Measurements from ENCODE around the gene IRF8.
A peak's percentile ranks its signal among the peaks of the same experiment; 100 is the strongest.
"Not testable (repeated sequence)": the region's sequence is repeated elsewhere in the genome, so short reads cannot be mapped to it uniquely, and the experiment has no call there.

The IRF8 gene

GRCh38 chr16:85898521-85899442 lies at the start of gene IRF8:
TSS of gene IRF8 (plus strand) at chr16:85899162. CDS start at chr16:85903016, 3,854 bp downstream.
- no peaks in the 10 kb centered on the region for H3K9me3 ChIP-seq (ENCODE audit: control insufficient read depth in 1 of 2, low read length in 2 of 2)
- H3K36me3 ChIP-seq (ENCODE audit: control insufficient read depth in 1 of 2, insufficient read depth in 2 of 2, low read length in 2 of 2), result peaks cover 0 to 6% of the 10 kb centered on the region in 2 donors

GRCh38 chr16:85849388-85849787 lies 49.6 kb upstream of the IRF8 start:
- peaks cover 0 to 11% of the 10 kb centered on the region in 2 donors for H3K4me1 ChIP-seq (ENCODE audit: control insufficient read depth in 1 of 2, insufficient read depth in 2 of 2, low read length in 2 of 2)
- no peak overlapping the region for H3K27ac ChIP-seq (ENCODE audit: low read length)
- no peaks in the 10 kb centered on the region for H3K36me3 ChIP-seq (ENCODE audit: control insufficient read depth in 1 of 2, insufficient read depth in 2 of 2, low read length in 2 of 2)
- H3K27me3 ChIP-seq (ENCODE audit: low read depth, low read length), result no peaks in the 10 kb centered on the region
- H3K9me3 ChIP-seq (ENCODE audit: control insufficient read depth in 1 of 2, low read length in 2 of 2), result no peaks in the 10 kb centered on the region
- no peak overlapping the region for H3K4me3 ChIP-seq (ENCODE audit: low read depth in 1 of 2, low read length in 2 of 2)

More at GRCh38 chr16:85898521-85899442, at the start of gene IRF8:
- Histone ChIP-seq H3K27me3 (ENCODE audit: low read depth, low read length) (no peaks in the 10 kb centered on the region), H3K27ac (ENCODE audit: low read length) (peak within 1 kb of the TSS; percentile 91), H3K4me1 (ENCODE audit: control insufficient read depth in 1 of 2, insufficient read depth in 2 of 2, low read length in 2 of 2) (peaks cover 8% of the 10 kb centered on the region in 2 donors), H3K4me3 (ENCODE audit: low read depth in 1 of 2, low read length in 2 of 2) (peak within 1 kb of the TSS; percentile 69 to 77)

- Histone ChIP-seq H3K4me3 (ENCODE audit: low read depth in 1 of 2, low read length in 2 of 2) (no peak overlapping the region), H3K4me1 (ENCODE audit: control insufficient read depth in 1 of 2, insufficient read depth in 2 of 2, low read length in 2 of 2) (peaks cover 0 to 3% of the 10 kb centered on the region in 2 donors), H3K9me3 (ENCODE audit: control insufficient read depth in 1 of 2, low read length in 2 of 2) (no peaks in the 10 kb centered on the region), H3K27me3 (ENCODE audit: low read depth, low read length) (no peaks in the 10 kb centered on the region), H3K27ac (ENCODE audit: low read length) (no peak overlapping the region), H3K36me3 (ENCODE audit: control insufficient read depth in 1 of 2, insufficient read depth in 2 of 2, low read length in 2 of 2) (no peaks in the 10 kb centered on the region)
Measured at GRCh38 chr16:85850344-85850880, 48.5 kb upstream of the IRF8 start.

- no peaks in the 10 kb centered on the region for H3K9me3 ChIP-seq (ENCODE audit: control insufficient read depth in 1 of 2, low read length in 2 of 2)
- no peak overlapping the region for H3K27ac ChIP-seq (ENCODE audit: low read length)
- no peaks in the 10 kb centered on the region for H3K27me3 ChIP-seq (ENCODE audit: low read depth, low read length)
- H3K36me3 ChIP-seq (ENCODE audit: control insufficient read depth in 1 of 2, insufficient read depth in 2 of 2, low read length in 2 of 2), result no peaks in the 10 kb centered on the region
- H3K4me1 ChIP-seq (ENCODE audit: control insufficient read depth in 1 of 2, insufficient read depth in 2 of 2, low read length in 2 of 2), result peaks cover 0 to 3% of the 10 kb centered on the region in 2 donors
- H3K4me3 ChIP-seq (ENCODE audit: low read depth in 1 of 2, low read length in 2 of 2), result no peak overlapping the region
Measured at GRCh38 chr16:85851034-85851785, 47.8 kb upstream of the IRF8 start.

GRCh38 chr16:85853547-85854545 lies 45.1 kb upstream of the IRF8 start:
- Histone ChIP-seq H3K4me1 (ENCODE audit: control insufficient read depth in 1 of 2, insufficient read depth in 2 of 2, low read length in 2 of 2) (peaks cover 0 to 3% of the 10 kb centered on the region in 2 donors), H3K9me3 (ENCODE audit: control insufficient read depth in 1 of 2, low read length in 2 of 2) (no peaks in the 10 kb centered on the region), H3K27me3 (ENCODE audit: low read depth, low read length) (no peaks in the 10 kb centered on the region), H3K4me3 (ENCODE audit: low read depth in 1 of 2, low read length in 2 of 2) (no peak overlapping the region), H3K36me3 (ENCODE audit: control insufficient read depth in 1 of 2, insufficient read depth in 2 of 2, low read length in 2 of 2) (no peaks in the 10 kb centered on the region), H3K27ac (ENCODE audit: low read length) (peak overlapping the region; percentile 14)

- Histone ChIP-seq H3K27me3 (ENCODE audit: low read depth, low read length) (no peaks in the 10 kb centered on the region), H3K27ac (ENCODE audit: low read length) (no peak overlapping the region), H3K4me3 (ENCODE audit: low read depth in 1 of 2, low read length in 2 of 2) (no peak overlapping the region), H3K9me3 (ENCODE audit: control insufficient read depth in 1 of 2, low read length in 2 of 2) (no peaks in the 10 kb centered on the region), H3K4me1 (ENCODE audit: control insufficient read depth in 1 of 2, insufficient read depth in 2 of 2, low read length in 2 of 2) (peaks cover 0 to 3% of the 10 kb centered on the region in 2 donors), H3K36me3 (ENCODE audit: control insufficient read depth in 1 of 2, insufficient read depth in 2 of 2, low read length in 2 of 2) (no peaks in the 10 kb centered on the region)
Measured at GRCh38 chr16:85854935-85855334, 44.0 kb upstream of the IRF8 start.

- Histone ChIP-seq H3K4me3 (ENCODE audit: low read depth in 1 of 2, low read length in 2 of 2) (no peak overlapping the region), H3K36me3 (ENCODE audit: control insufficient read depth in 1 of 2, insufficient read depth in 2 of 2, low read length in 2 of 2) (no peaks in the 10 kb centered on the region), H3K27ac (ENCODE audit: low read length) (no peak overlapping the region), H3K9me3 (ENCODE audit: control insufficient read depth in 1 of 2, low read length in 2 of 2) (no peaks in the 10 kb centered on the region), H3K4me1 (ENCODE audit: control insufficient read depth in 1 of 2, insufficient read depth in 2 of 2, low read length in 2 of 2) (peaks cover 0 to 3% of the 10 kb centered on the region in 2 donors), H3K27me3 (ENCODE audit: low read depth, low read length) (no peaks in the 10 kb centered on the region)
Measured at GRCh38 chr16:85856079-85856478, 42.9 kb upstream of the IRF8 start.

- H3K36me3 ChIP-seq (ENCODE audit: control insufficient read depth in 1 of 2, insufficient read depth in 2 of 2, low read length in 2 of 2), result no peaks in the 10 kb centered on the region
- H3K9me3 ChIP-seq (ENCODE audit: control insufficient read depth in 1 of 2, low read length in 2 of 2), result no peaks in the 10 kb centered on the region
- no peaks in the 10 kb centered on the region for H3K27me3 ChIP-seq (ENCODE audit: low read depth, low read length)
- H3K4me3 ChIP-seq (ENCODE audit: low read depth in 1 of 2, low read length in 2 of 2), result no peak overlapping the region
- H3K4me1 ChIP-seq (ENCODE audit: control insufficient read depth in 1 of 2, insufficient read depth in 2 of 2, low read length in 2 of 2), result peaks cover 0 to 3% of the 10 kb centered on the region in 2 donors
- H3K27ac ChIP-seq (ENCODE audit: low read length), result no peak overlapping the region
Measured at GRCh38 chr16:85856585-85856984, 42.4 kb upstream of the IRF8 start.

- H3K9me3 ChIP-seq (ENCODE audit: control insufficient read depth in 1 of 2, low read length in 2 of 2), result no peaks in the 10 kb centered on the region
- H3K27me3 ChIP-seq (ENCODE audit: low read depth, low read length), result no peaks in the 10 kb centered on the region
- H3K36me3 ChIP-seq (ENCODE audit: control insufficient read depth in 1 of 2, insufficient read depth in 2 of 2, low read length in 2 of 2), result no peaks in the 10 kb centered on the region
- no peak overlapping the region for H3K27ac ChIP-seq (ENCODE audit: low read length)
- H3K4me1 ChIP-seq (ENCODE audit: control insufficient read depth in 1 of 2, insufficient read depth in 2 of 2, low read length in 2 of 2), result peaks cover 0 to 3% of the 10 kb centered on the region in 2 donors
- H3K4me3 ChIP-seq (ENCODE audit: low read depth in 1 of 2, low read length in 2 of 2), result no peak overlapping the region
Measured at GRCh38 chr16:85857406-85857805, 41.6 kb upstream of the IRF8 start.

GRCh38 chr16:85858571-85858970 lies 40.4 kb upstream of the IRF8 start:
- H3K36me3 ChIP-seq (ENCODE audit: control insufficient read depth in 1 of 2, insufficient read depth in 2 of 2, low read length in 2 of 2); H3K27me3 ChIP-seq (ENCODE audit: low read depth, low read length); H3K9me3 ChIP-seq (ENCODE audit: control insufficient read depth in 1 of 2, low read length in 2 of 2); H3K27ac ChIP-seq (ENCODE audit: low read length); H3K4me3 ChIP-seq (ENCODE audit: low read depth in 1 of 2, low read length in 2 of 2); H3K4me1 ChIP-seq (ENCODE audit: control insufficient read depth in 1 of 2, insufficient read depth in 2 of 2, low read length in 2 of 2): not testable (repeated sequence)
